ENCODE measurements around the gene TAS2R60. TPM values are rescaled to one million over a fixed set of nuclear protein-coding genes. Genes with fewer than 3 reads are reported as not detected.

The TAS2R60 gene
- total and polyA plus RNA-seq, 9 of the 15 experiments (the other 6 are each of a cell fraction or from before 2014, with no cell fraction given), result 0.08 TPM; not detected in 8

- no peak for TF ChIP-seq ERF (CRISPR knock-in tag; IDR thresholded peaks at IDR 0.05)
- TF ChIP-seq ZNF780A (CRISPR knock-in tag; IDR thresholded peaks at IDR 0.05), result no peak
- TF ChIP-seq IRF1 (CRISPR knock-in tag; IDR thresholded peaks at IDR 0.05; ENCODE audit: borderline replicate concordance), result no peak
- TF ChIP-seq PRDM10 (IDR thresholded peaks at IDR 0.05; ENCODE audit: partially characterized antibody), result no peak
- TF ChIP-seq MCM2 (IDR thresholded peaks at IDR 0.05; ENCODE audit: low read depth), result no peak
- TF ChIP-seq NR4A1 (CRISPR knock-in tag; IDR thresholded peaks at IDR 0.05), result no peak
- no peak for TF ChIP-seq NR4A1 (tag; IDR thresholded peaks at IDR 0.05)
- TF ChIP-seq E4F1 (CRISPR knock-in tag; IDR thresholded peaks at IDR 0.05; ENCODE audit: borderline replicate concordance), result no peak
- no peak for TF ChIP-seq SP1 (CRISPR knock-in tag; IDR thresholded peaks at IDR 0.05)
- no peak for TF ChIP-seq MCM7 (IDR thresholded peaks at IDR 0.05)
- no peak for TF ChIP-seq ZFP1 (CRISPR knock-in tag; IDR thresholded peaks at IDR 0.05)
- TF ChIP-seq RBM14 (IDR thresholded peaks at IDR 0.05; ENCODE audit: borderline replicate concordance, insufficient read depth, low read depth, low read length), result no peak
- TF ChIP-seq SRSF9 (IDR thresholded peaks at IDR 0.05; ENCODE audit: borderline replicate concordance, low read depth, low read length), result no peak
- no peak for TF ChIP-seq HDGF (IDR thresholded peaks at IDR 0.05)
- no peak for TF ChIP-seq MLX (CRISPR knock-in tag; conservative IDR thresholded peaks at IDR 0.05)
- Histone ChIP-seq H3K4me1 (replicated peaks in 1 of 2; ENCODE audit: control insufficient read depth in 2 of 2, insufficient read depth in 2 of 2, low read length in 2 of 2) (no peaks in the 10 kb centered on the region), H3K4me2 (ENCODE audit: insufficient read depth, low read length) (no peak overlapping the region), H3K79me2 (ENCODE audit: control insufficient read depth, insufficient read depth, low read length) (no peaks in the 10 kb centered on the region), H3K9me3 (replicated peaks; ENCODE audit: control insufficient read depth, insufficient read depth, low read depth, low read length) (peaks cover 6% of the 10 kb centered on the region; the same call in 1 of the 2 replicates), H2AFZ (ENCODE audit: low read depth, low read length) (no peak overlapping the region), H3K9ac (ENCODE audit: insufficient read depth in 1 of 2, low read depth in 2 of 2, low read length in 2 of 2) (no peak overlapping the region), H3K9me1 (ENCODE audit: control insufficient read depth, insufficient read depth, low read length) (no peaks in the 10 kb centered on the region), H3K27ac (ENCODE audit: extremely low read depth, low read depth, low read length) (no peak overlapping the region), H3K27me3 (ENCODE audit: control insufficient read depth in 2 of 2, insufficient read depth in 2 of 2, low read length in 2 of 2) (peaks cover 2 to 6% of the 10 kb centered on the region in 2 experiments; a peak in 3 of 5 replicates), H3K36me3 (ENCODE audit: control insufficient read depth, insufficient read depth, low read length) (no peaks in the 10 kb centered on the region), H4K20me1 (replicated peaks; ENCODE audit: control insufficient read depth, insufficient read depth, low read length) (no peaks in the 10 kb centered on the region), H3K4me3 (no peak overlapping the region)
- in situ Hi-C loops (cut with MboI), result no loop called here
- CTCF ChIA-PET (ENCODE audit: low intra/inter-chr PET ratio), result no interaction called here
- ATAC-seq, result no peak
- no peak for DNase-seq (ENCODE audit: extremely low read depth in 1 of 4, low spot score in 3 of 4)
- POLR2A ChIA-PET, result no interaction called here
- FAIRE-seq, result no peak
- intact Hi-C loops (cut with micrococcal nuclease), result no loop called here
- BruUV-seq (replicated peaks), result no TSS peak
- 0% methylated on average over 3 of the region's 3 CpGs for WGBS (ENCODE audit: insufficient coverage, low coverage, missing lambda C conversion rate)
These were observed 15.4 kb downstream of the TAS2R60 start for GRCh38 chr7:143458681-143459080.
